Measurements from ENCODE around the gene MCFD2. TPM values are rescaled to one million over a fixed set of nuclear protein-coding genes. Genes with fewer than 3 reads are reported as not detected.

The MCFD2 gene
- total RNA-seq (52.2 and 53.3 TPM in 2 replicates), polyA plus RNA-seq (27.1 and 31.6 TPM in 2 replicates), polyA minus RNA-seq (31.5 and 37.4 TPM in 2 replicates)
- total RNA-seq (2013), result 36.4 TPM

- ChIA-PET POLR2A (interaction anchor here (0.6 to 1.2 kb wide), 2 partner anchors 32 to 69 kb away, joined by 3 to 4 read pairs; no protein-coding TSS in a partner anchor), CTCF (interaction anchor here (7.4 kb wide), 1 partner anchor 407 kb away, joined by 40 read pairs; no protein-coding TSS in a partner anchor)
- under 1% methylated on average over 24 of the region's 38 CpGs for WGBS (ENCODE audit: insufficient coverage)
- Histone ChIP-seq H3K27me3 (replicated peaks in 1 of 4; ENCODE audit: control extremely low read depth in 1 of 4, control insufficient read depth in 3 of 4, insufficient read depth in 4 of 4, low read length in 3 of 4) (no peaks in the 10 kb centered on the region), H3K4me3 (ENCODE audit: control extremely low read depth in 1 of 5, extremely low read depth in 1 of 5, insufficient read depth in 1 of 5, low read depth in 2 of 5, low read length in 4 of 5) (peak within 1 kb of the TSS; percentile 88 to 98 (median 96)), H3K36me3 (replicated peaks in 1 of 2; ENCODE audit: control extremely low read depth in 1 of 2, control insufficient read depth in 1 of 2, extremely low read depth in 1 of 2, insufficient read depth in 2 of 2, low read length in 1 of 2) (peaks cover 0 to 12% of the 10 kb centered on the region in 2 experiments), H3K9me3 (ENCODE audit: control extremely low read depth in 1 of 3, control insufficient read depth in 2 of 3, insufficient read depth in 1 of 3, low read length in 2 of 3) (no peaks in the 10 kb centered on the region), H3K27ac (ENCODE audit: low read length in 2 of 2) (peak within 1 kb of the TSS; percentile 63 to 87), H3K9ac (ENCODE audit: low read length) (peak within 1 kb of the TSS; percentile 76), H3K4me1 (ENCODE audit: control insufficient read depth in 2 of 2, insufficient read depth in 2 of 2, low read length in 2 of 2) (peaks cover 31 to 55% of the 10 kb centered on the region in 2 donors), H3K79me2 (ENCODE audit: control insufficient read depth, insufficient read depth, low read length) (peaks cover 75% of the 10 kb centered on the region), H3K4me2 (replicated peaks; ENCODE audit: low read depth, low read length, poor library complexity, severe bottlenecking) (peak within 1 kb of the TSS; percentile 90), H2AFZ (ENCODE audit: insufficient read depth, low read depth, low read length, poor library complexity, severe bottlenecking) (peak within 1 kb of the TSS; percentile 91), H4K20me1 (ENCODE audit: control insufficient read depth, insufficient read depth, low read length, poor library complexity, severe bottlenecking) (peaks cover 23% of the 10 kb centered on the region)
- Mint-ChIP-seq H3K27ac (peak within 1 kb of the TSS; percentile 91), H3K27me3 (no peaks in the 10 kb centered on the region), H3K4me1 (peaks cover 62% of the 10 kb centered on the region), H3K9me3 (ENCODE audit: insufficient read depth) (no peaks in the 10 kb centered on the region), H3K4me3 (peak within 1 kb of the TSS; percentile 96)
- intact Hi-C loops (cut with micrococcal nuclease), result loop anchor here (5.0 to 10.0 kb wide), 2 partner anchors 487 to 869 kb away; partner anchors contain the start of genes MSH2 and MSH6
- ATAC-seq (ENCODE audit: low read depth), result no peak
- no peak for DNase-seq
- TF ChIP-seq EZH2 (IDR thresholded peaks at IDR 0.05; ENCODE audit: borderline replicate concordance, insufficient read depth, low read depth, low read length, poor library complexity, severe bottlenecking) (no peak), CTCF (IDR thresholded peaks at IDR 0.05) (no peak)
Observed at GRCh38 chr2:46915281-46915810, at the start of gene MCFD2. MCFD2 (minus strand) TSS chr2:46915806; CDS start chr2:46909171, 6,635 bp downstream.

Data from B cell (primary cell).